ENCODE data around the gene AGAP3. TPM values are rescaled to one million over a fixed set of nuclear protein-coding genes. Genes with fewer than 3 reads are reported as not detected.

Gene AGAP3
- total RNA-seq, 1 donor from 2014 or later: 156 TPM

GRCh38 chr7:151124899-151125399, 38.7 kb downstream of the AGAP3 start:
- Histone ChIP-seq H3K36me3 (ENCODE audit: insufficient read depth, low read length) (peaks cover 8% of the 10 kb centered on the region), H3K4me3 (ENCODE audit: insufficient read depth, low read depth, low read length) (no peak overlapping the region), H2AFZ (ENCODE audit: low read depth, low read length) (no peak overlapping the region), H3K27ac (ENCODE audit: low read depth, low read length) (no peak overlapping the region), H3K9me3 (ENCODE audit: insufficient read depth, low read depth, low read length) (no peaks in the 10 kb centered on the region), H3K4me1 (ENCODE audit: insufficient read depth, low read length) (peaks cover 7% of the 10 kb centered on the region), H3K79me2 (ENCODE audit: insufficient read depth, low read length) (no peaks in the 10 kb centered on the region), H3K27me3 (ENCODE audit: insufficient read depth, low read length) (no peaks in the 10 kb centered on the region), H4K20me1 (ENCODE audit: insufficient read depth, low read length) (peaks cover 70% of the 10 kb centered on the region), H3K4me2 (ENCODE audit: low read length) (peak overlapping the region; percentile 91), H3K9ac (ENCODE audit: low read length) (no peak overlapping the region)
- H3K9me3 Mint-ChIP-seq (ENCODE audit: unreplicated experiment): no peaks in the 10 kb centered on the region
- H3K27ac Mint-ChIP-seq (ENCODE audit: unreplicated experiment): no peak overlapping the region
- H3K27me3 Mint-ChIP-seq (ENCODE audit: low read depth, unreplicated experiment): no peaks in the 10 kb centered on the region
- H3K36me3 Mint-ChIP-seq (ENCODE audit: low read depth, unreplicated experiment): peaks cover 18% of the 10 kb centered on the region
- DNase-seq (ENCODE audit: low read depth): no peak
- H3K4me3 Mint-ChIP-seq (ENCODE audit: unreplicated experiment): peak overlapping the region; percentile 72
- TF ChIP-seq CTCF (IDR thresholded peaks at IDR 0.05; ENCODE audit: insufficient read depth, low read depth, low read length) (no peak), EZH2 (IDR thresholded peaks at IDR 0.05; ENCODE audit: insufficient read depth, low read length) (no peak)
- peaks cover 9% of the 10 kb centered on the region for H3K4me1 Mint-ChIP-seq (ENCODE audit: low read depth, unreplicated experiment)
- no peak for FAIRE-seq

- peak overlapping the region; percentile 14 for H3K9ac ChIP-seq (ENCODE audit: low read length)
- no peak overlapping the region for H3K27ac ChIP-seq (ENCODE audit: low read depth, low read length)
- peaks cover 7% of the 10 kb centered on the region for H3K4me1 ChIP-seq (ENCODE audit: insufficient read depth, low read length)
- peak overlapping the region; percentile 41 for H2AFZ ChIP-seq (ENCODE audit: low read depth, low read length)
- H3K27me3 ChIP-seq (ENCODE audit: insufficient read depth, low read length): no peaks in the 10 kb centered on the region
- peak overlapping the region; percentile 72 for H3K4me3 Mint-ChIP-seq (ENCODE audit: unreplicated experiment)
- H3K27ac Mint-ChIP-seq (ENCODE audit: unreplicated experiment): no peak overlapping the region
- TF ChIP-seq CTCF (IDR thresholded peaks at IDR 0.05; ENCODE audit: insufficient read depth, low read depth, low read length) (no peak), EZH2 (IDR thresholded peaks at IDR 0.05; ENCODE audit: insufficient read depth, low read length) (no peak)
- no peaks in the 10 kb centered on the region for H3K27me3 Mint-ChIP-seq (ENCODE audit: low read depth, unreplicated experiment)
- H3K4me2 ChIP-seq (ENCODE audit: low read length): peak overlapping the region; percentile 91
- peaks cover 9% of the 10 kb centered on the region for H3K4me1 Mint-ChIP-seq (ENCODE audit: low read depth, unreplicated experiment)
- no peaks in the 10 kb centered on the region for H3K79me2 ChIP-seq (ENCODE audit: insufficient read depth, low read length)
- FAIRE-seq (no peak), DNase-seq (ENCODE audit: low read depth) (no peak)
- no peaks in the 10 kb centered on the region for H3K9me3 ChIP-seq (ENCODE audit: insufficient read depth, low read depth, low read length)
- H3K9me3 Mint-ChIP-seq (ENCODE audit: unreplicated experiment): no peaks in the 10 kb centered on the region
- peaks cover 23% of the 10 kb centered on the region for H3K36me3 Mint-ChIP-seq (ENCODE audit: low read depth, unreplicated experiment)
- H4K20me1 ChIP-seq (ENCODE audit: insufficient read depth, low read length): peaks cover 70% of the 10 kb centered on the region
- H3K4me3 ChIP-seq (ENCODE audit: insufficient read depth, low read depth, low read length): peak overlapping the region; percentile 50
- peaks cover 13% of the 10 kb centered on the region for H3K36me3 ChIP-seq (ENCODE audit: insufficient read depth, low read length)
Observed at GRCh38 chr7:151125470-151125845, 39.2 kb downstream of the AGAP3 start.

- Histone ChIP-seq H3K9ac (ENCODE audit: low read length) (peak overlapping the region; percentile 14), H2AFZ (ENCODE audit: low read depth, low read length) (peak overlapping the region; percentile 41), H3K4me3 (ENCODE audit: insufficient read depth, low read depth, low read length) (peak overlapping the region; percentile 50), H3K27me3 (ENCODE audit: insufficient read depth, low read length) (no peaks in the 10 kb centered on the region), H4K20me1 (ENCODE audit: insufficient read depth, low read length) (peaks cover 67% of the 10 kb centered on the region), H3K9me3 (ENCODE audit: insufficient read depth, low read depth, low read length) (no peaks in the 10 kb centered on the region), H3K36me3 (ENCODE audit: insufficient read depth, low read length) (peaks cover 13% of the 10 kb centered on the region), H3K4me2 (ENCODE audit: low read length) (peak overlapping the region; percentile 91), H3K79me2 (ENCODE audit: insufficient read depth, low read length) (no peaks in the 10 kb centered on the region), H3K27ac (ENCODE audit: low read depth, low read length) (no peak overlapping the region), H3K4me1 (ENCODE audit: insufficient read depth, low read length) (peaks cover 7% of the 10 kb centered on the region)
- no peaks in the 10 kb centered on the region for H3K9me3 Mint-ChIP-seq (ENCODE audit: unreplicated experiment)
- H3K36me3 Mint-ChIP-seq (ENCODE audit: low read depth, unreplicated experiment): peaks cover 22% of the 10 kb centered on the region
- H3K4me3 Mint-ChIP-seq (ENCODE audit: unreplicated experiment): peak overlapping the region; percentile 8
- no peak overlapping the region for H3K27ac Mint-ChIP-seq (ENCODE audit: unreplicated experiment)
- H3K27me3 Mint-ChIP-seq (ENCODE audit: low read depth, unreplicated experiment): no peaks in the 10 kb centered on the region
- TF ChIP-seq CTCF (IDR thresholded peaks at IDR 0.05; ENCODE audit: insufficient read depth, low read depth, low read length) (no peak), EZH2 (IDR thresholded peaks at IDR 0.05; ENCODE audit: insufficient read depth, low read length) (no peak)
- peaks cover 9% of the 10 kb centered on the region for H3K4me1 Mint-ChIP-seq (ENCODE audit: low read depth, unreplicated experiment)
- FAIRE-seq: no peak
- DNase-seq (ENCODE audit: low read depth): no peak
Observed at GRCh38 chr7:151125846-151126481, 39.7 kb downstream of the AGAP3 start.

Data from astrocyte (in vitro differentiated cells and primary cell).